GM19328 (cell line): ENCODE measurements around the gene MARK4.

Experiments used
- ATAC-seq: cut with Tn5 transposase; IDR thresholded peaks from one replicate; pipeline ENCODE4 v1.9.1; 2021; ENCODE audit warnings: mild to moderate bottlenecking, moderate library complexity; ENCODE audit not compliant: unreplicated experiment

Gene MARK4

DNA sequence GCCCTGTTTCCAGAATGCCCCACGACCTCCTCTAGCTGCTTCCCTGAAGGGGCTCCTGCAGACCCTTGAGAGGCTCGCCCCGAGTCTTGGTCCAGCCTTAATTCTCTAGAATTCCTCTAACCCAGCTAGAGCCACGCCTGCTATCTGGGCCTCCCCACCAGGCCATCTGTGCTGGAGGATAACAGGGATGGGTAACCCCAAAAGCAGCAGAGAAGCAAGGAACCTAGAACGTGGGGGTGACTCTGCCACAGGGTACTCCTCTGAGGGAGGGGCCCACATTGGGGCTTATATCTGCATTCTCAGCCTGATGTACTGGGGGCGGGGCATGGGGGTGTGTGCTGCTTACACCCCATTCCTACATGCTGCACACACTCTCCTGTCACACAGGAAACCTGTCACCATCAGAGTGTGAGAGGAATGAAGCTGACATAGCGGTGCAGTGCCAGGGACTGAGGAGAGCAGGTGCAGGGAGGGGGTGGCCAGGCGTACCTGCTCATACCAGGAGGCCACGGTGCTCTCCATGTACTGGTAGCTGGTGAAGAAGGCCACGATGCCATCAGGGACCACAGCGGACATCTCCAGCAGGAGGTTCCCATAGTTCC is 103.3 kb downstream of the MARK4 start:
- ATAC-seq = no peak
